ENCODE results near the gene TTC23.
A peak's percentile ranks its signal among the peaks of the same experiment; 100 is the strongest.

Gene TTC23

GRCh38 chr15:99228120-99228770, 21.1 kb downstream of the TTC23 start:
- ChIA-PET POLR2A (ENCODE audit: low non-redundant PET) (no interaction called here), CTCF (no interaction called here)
- DNase-seq (ENCODE audit: low spot score), result no peak
- no peak overlapping the region for H3K27ac ChIP-seq
- no peak for TF ChIP-seq CTCF (conservative IDR thresholded peaks at IDR 0.05; ENCODE audit: low read depth)

GRCh38 chr15:99226802-99227201, 22.6 kb downstream of the TTC23 start:
- H3K27ac ChIP-seq, result no peak overlapping the region
- no peak for TF ChIP-seq CTCF (conservative IDR thresholded peaks at IDR 0.05; ENCODE audit: low read depth)
- ChIA-PET POLR2A (ENCODE audit: low non-redundant PET) (no interaction called here), CTCF (no interaction called here)
- no peak for DNase-seq (ENCODE audit: low spot score)

- POLR2A ChIA-PET (ENCODE audit: low non-redundant PET), result no interaction called here
- no peak for TF ChIP-seq CTCF (conservative IDR thresholded peaks at IDR 0.05; ENCODE audit: low read depth)
- no peak overlapping the region for H3K27ac ChIP-seq
- CTCF ChIA-PET, result interaction anchor here (0.6 kb wide), 1 partner anchor 1508 kb away, joined by 3 read pairs; no protein-coding TSS in a partner anchor
- peak; percentile 10 for DNase-seq (ENCODE audit: low spot score)
These were observed 24.8 kb downstream of the TTC23 start for GRCh38 chr15:99224372-99225214.

GRCh38 chr15:99213187-99213811, 36.1 kb downstream of the TTC23 start:
- ChIA-PET CTCF (interaction anchor here (0.6 to 1.9 kb wide), 10 partner anchors 19 to 196 kb away, joined by 3 to 8 read pairs (median 3); partner anchors contain the start of gene SYNM), POLR2A (ENCODE audit: low non-redundant PET) (interaction anchor here (1.0 kb wide), 1 partner anchor 108 kb away, joined by 3 read pairs; the partner anchor contains the start of gene SYNM)
- TF ChIP-seq CTCF (conservative IDR thresholded peaks at IDR 0.05; ENCODE audit: low read depth), result peak; percentile 97
- no peak overlapping the region for H3K27ac ChIP-seq
- peak; percentile 70 for DNase-seq (ENCODE audit: low spot score)

GRCh38 chr15:99212406-99212805, 37.0 kb downstream of the TTC23 start:
- ChIA-PET CTCF (interaction anchor here (0.6 to 1.9 kb wide), 6 partner anchors 18 to 132 kb away, joined by 3 to 7 read pairs (median 4); partner anchors contain the start of gene SYNM), POLR2A (ENCODE audit: low non-redundant PET) (no interaction called here)
- no peak for DNase-seq (ENCODE audit: low spot score)
- no peak overlapping the region for H3K27ac ChIP-seq
- no peak for TF ChIP-seq CTCF (conservative IDR thresholded peaks at IDR 0.05; ENCODE audit: low read depth)

GRCh38 chr15:99211926-99212325, 37.5 kb downstream of the TTC23 start:
- no peak overlapping the region for H3K27ac ChIP-seq
- POLR2A ChIA-PET (ENCODE audit: low non-redundant PET), result no interaction called here
- CTCF ChIA-PET, result no interaction called here
- no peak for TF ChIP-seq CTCF (conservative IDR thresholded peaks at IDR 0.05; ENCODE audit: low read depth)
- DNase-seq (ENCODE audit: low spot score), result no peak

Data from RWPE1 (cell line).